OCI-LY1 (cell line): Measurements from ENCODE around the gene GLB1L.

Source experiments
- H2AFZ ChIP-seq: fragments of 200-600 bp; sonication (generic), shearing (Covaris generic); 2 replicates; pipeline ENCODE4 v1.6.0; 2014; ENCODE audit warnings: antibody characterized with exemption, mild to moderate bottlenecking, low read length
- H3F3A ChIP-seq: fragments of 200-600 bp; sonication (generic), shearing (Covaris generic); 2 replicates; pipeline ENCODE4 v1.6.0; 2014; ENCODE audit warnings: mild to moderate bottlenecking, antibody characterized with exemption, low read length, moderate library complexity; ENCODE audit not compliant: insufficient read depth
- H3K27ac ChIP-seq: fragments of 200-600 bp; sonication (generic); 2 replicates; pipeline ENCODE4 v1.5.1; 2014; ENCODE audit warnings: low read length, mixed run types, mild to moderate bottlenecking, low read depth; ENCODE audit not compliant: poor library complexity, severe bottlenecking
- H3K27me3 ChIP-seq: fragments of 200-600 bp; sonication (generic); 2 replicates; pipeline ENCODE4 v1.6.0; 2014; ENCODE audit warnings: antibody characterized with exemption, mild to moderate bottlenecking, low read length, moderate library complexity; ENCODE audit not compliant: insufficient read depth
- H3K36me3 ChIP-seq: fragments of 200-600 bp; sonication (generic); 2 replicates; pipeline ENCODE4 v1.6.1; 2014; ENCODE audit warnings: mild to moderate bottlenecking, antibody characterized with exemption, low read length, moderate library complexity, mixed read lengths; ENCODE audit not compliant: insufficient read depth
- H3K4me1 ChIP-seq: fragments of 200-600 bp; sonication (generic); 2 replicates; pipeline ENCODE4 v1.5.1; 2014; ENCODE audit warnings: mild to moderate bottlenecking, low read length, moderate library complexity; ENCODE audit not compliant: insufficient read depth, severe bottlenecking
- H3K4me2 ChIP-seq: fragments of 200-600 bp; sonication (generic), shearing (Covaris generic); 2 replicates; pipeline ENCODE4 v1.6.1; 2014; ENCODE audit warnings: low read length
- H3K4me3 ChIP-seq: fragments of 200-600 bp; sonication (generic); 2 replicates; pipeline ENCODE4 v1.5.1; 2014; ENCODE audit warnings: low read length, low read depth, mild to moderate bottlenecking, mixed read lengths; ENCODE audit not compliant: poor library complexity, severe bottlenecking
- H3K79me2 ChIP-seq: fragments of 200-600 bp; shearing (Covaris generic); 2 replicates; pipeline ENCODE4 v1.6.1; 2016; ENCODE audit warnings: mixed run types, low read length, mixed read lengths; ENCODE audit not compliant: insufficient read depth
- H3K9ac ChIP-seq: fragments of 200-600 bp; sonication (generic), shearing (Covaris generic); 2 replicates; pipeline ENCODE4 v1.6.1; 2014; ENCODE audit warnings: mild to moderate bottlenecking, low read length, mixed read lengths
- H3K9me2 ChIP-seq: fragments of 200-600 bp; sonication (generic), shearing (Covaris generic); 2 replicates; pipeline ENCODE4 v1.6.1; 2014; ENCODE audit warnings: low read depth, mild to moderate bottlenecking, low read length, mixed read lengths
- H3K9me3 ChIP-seq: fragments of 200-600 bp; shearing (Covaris generic); 2 replicates; pipeline ENCODE4 v1.6.1; 2014; ENCODE audit warnings: low read length, mixed read lengths
- H4K20me1 ChIP-seq: fragments of 200-600 bp; sonication (generic), shearing (Covaris generic); 2 replicates; pipeline ENCODE4 v1.6.0; 2016; ENCODE audit warnings: mild to moderate bottlenecking, low read length; ENCODE audit not compliant: insufficient read depth
- CTCF ChIP-seq: fragments of 200-600 bp; sonication (generic), shearing (Covaris generic); IDR thresholded peaks from 2 replicates; pipeline ENCODE4 v1.5.1; 2017; ENCODE audit warnings: mild to moderate bottlenecking, antibody characterized with exemption, low read length, moderate library complexity, mixed read lengths
- EZH2 ChIP-seq: fragments of 200-600 bp; sonication (generic), shearing (Covaris generic); IDR thresholded peaks from 2 replicates; pipeline ENCODE4 v1.8.0; 2017; ENCODE audit warnings: borderline replicate concordance, mixed run types, mild to moderate bottlenecking, antibody characterized with exemption, low read length, moderate library complexity, mixed read lengths

Gene GLB1L

GRCh38 chr2:219243291-219243761 is 1.9 kb downstream of the GLB1L start:
- H3K27me3 ChIP-seq = no peaks in the 10 kb centered on the region
- no peak overlapping the region for H3K4me3 ChIP-seq

GRCh38 chr2:219234331-219234730 is 10.9 kb downstream of the GLB1L start:
- Histone ChIP-seq H3K9me2 (no peaks in the 10 kb centered on the region), H4K20me1 (no peaks in the 10 kb centered on the region), H3F3A (no peaks in the 10 kb centered on the region), H3K4me3 (no peak overlapping the region), H3K27me3 (no peaks in the 10 kb centered on the region), H3K9me3 (no peaks in the 10 kb centered on the region), H3K79me2 (no peaks in the 10 kb centered on the region), H3K4me2 (no peak overlapping the region), H3K4me1 (peaks cover 9% of the 10 kb centered on the region), H3K9ac (no peak overlapping the region), H2AFZ (no peak overlapping the region), H3K27ac (no peak overlapping the region), H3K36me3 (peaks cover 73% of the 10 kb centered on the region)
- no peak for TF ChIP-seq EZH2
- TF ChIP-seq CTCF = no peak

More at GRCh38 chr2:219243291-219243761, 1.9 kb downstream of the GLB1L start:
- no peaks in the 10 kb centered on the region for H3K9me2 ChIP-seq
- H3K27ac ChIP-seq = no peak overlapping the region
- H4K20me1 ChIP-seq = no peaks in the 10 kb centered on the region
- TF ChIP-seq CTCF = no peak
- no peak for TF ChIP-seq EZH2
- no peaks in the 10 kb centered on the region for H3K9me3 ChIP-seq
- H3K79me2 ChIP-seq = no peaks in the 10 kb centered on the region
- H3K36me3 ChIP-seq = peaks cover 15% of the 10 kb centered on the region
- peaks cover 35% of the 10 kb centered on the region for H3K4me1 ChIP-seq
- no peak overlapping the region for H3K9ac ChIP-seq
- H3F3A ChIP-seq = no peaks in the 10 kb centered on the region
- no peak overlapping the region for H2AFZ ChIP-seq
- no peak overlapping the region for H3K4me2 ChIP-seq

- H3K9me2 ChIP-seq = no peaks in the 10 kb centered on the region
- H3K4me3 ChIP-seq = peak overlapping the region; percentile 87
- peak overlapping the region; percentile 73 for H3K4me2 ChIP-seq
- H3F3A ChIP-seq = no peaks in the 10 kb centered on the region
- peaks cover 13% of the 10 kb centered on the region for H3K79me2 ChIP-seq
- peaks cover 57% of the 10 kb centered on the region for H3K36me3 ChIP-seq
- H4K20me1 ChIP-seq = no peaks in the 10 kb centered on the region
- peak overlapping the region; percentile 75 for H3K27ac ChIP-seq
- H3K27me3 ChIP-seq = no peaks in the 10 kb centered on the region
- TF ChIP-seq EZH2 = no peak
- TF ChIP-seq CTCF = no peak
- no peaks in the 10 kb centered on the region for H3K9me3 ChIP-seq
- peak overlapping the region; percentile 85 for H3K9ac ChIP-seq
- peaks cover 24% of the 10 kb centered on the region for H3K4me1 ChIP-seq
- H2AFZ ChIP-seq = no peak overlapping the region
Measured at GRCh38 chr2:219230059-219230540, 15.1 kb downstream of the GLB1L start.
